ENCODE results near the gene GPR21.

GPR21 gene

GRCh38 chr9:123034881-123035510 lies 1.5 kb downstream of the GPR21 start:
- DNase-seq = peak; percentile 87

- DNase-seq = no peak
These were observed 2.3 kb downstream of the GPR21 start for GRCh38 chr9:123035791-123036190.

GRCh38 chr9:123036893-123037545 lies 3.6 kb downstream of the GPR21 start:
- DNase-seq = no peak

GRCh38 chr9:123039617-123040219 lies 6.3 kb downstream of the GPR21 start:
- DNase-seq = no peak

- DNase-seq = no peak
These were observed 7.3 kb downstream of the GPR21 start for GRCh38 chr9:123040801-123041200.

GRCh38 chr9:123041489-123041888 lies 8.0 kb downstream of the GPR21 start:
- DNase-seq = no peak

- DNase-seq = no peak
These were observed 9.8 kb downstream of the GPR21 start for GRCh38 chr9:123043081-123043939.

- no peak for DNase-seq
These were observed 11.1 kb downstream of the GPR21 start for GRCh38 chr9:123044586-123044985.

GRCh38 chr9:123046406-123047195 lies 13.1 kb downstream of the GPR21 start:
- DNase-seq = no peak

- DNase-seq = no peak
These were observed 15.3 kb downstream of the GPR21 start for GRCh38 chr9:123048748-123049147.

- DNase-seq = no peak
These were observed 16.2 kb downstream of the GPR21 start for GRCh38 chr9:123049589-123050222.

GRCh38 chr9:123053046-123053445 lies 19.6 kb downstream of the GPR21 start:
- DNase-seq = no peak

GRCh38 chr9:123053711-123054110 lies 20.2 kb downstream of the GPR21 start:
- no peak for DNase-seq

- DNase-seq = no peak
These were observed 25.4 kb downstream of the GPR21 start for GRCh38 chr9:123058834-123059233.

- DNase-seq = no peak
These were observed 26.2 kb downstream of the GPR21 start for GRCh38 chr9:123059472-123060220.

- no peak for DNase-seq
These were observed 27.7 kb downstream of the GPR21 start for GRCh38 chr9:123061216-123061615.

- no peak for DNase-seq
These were observed 29.1 kb downstream of the GPR21 start for GRCh38 chr9:123062351-123063176.

- DNase-seq = no peak
These were observed 29.7 kb downstream of the GPR21 start for GRCh38 chr9:123063177-123063598.

- no peak for DNase-seq
These were observed 30.4 kb downstream of the GPR21 start for GRCh38 chr9:123063896-123064295.

- DNase-seq = no peak
These were observed 31.2 kb downstream of the GPR21 start for GRCh38 chr9:123064716-123065115.

All from GDM1 (cell line).